IMR-90 (cell line): ENCODE data around the gene THEM4. TPM values are rescaled to one million over a fixed set of nuclear protein-coding genes. Genes with fewer than 3 reads are reported as not detected.

Experiments
- ATAC-seq: fragments of 200-7000 bp; cut with Tn5 transposase; 2 replicates; pipeline ENCODE4 v1.9.1; 2020; ENCODE audit warnings: low read depth, mild to moderate bottlenecking, moderate library complexity
- BruUV-seq: library from RNA; stranded (reverse); fragments of 400-500 nt; replicated peaks from 2 replicates; lab custom pipeline; 2021; lab: Mats Ljungman, UMichigan
- CTCF ChIA-PET: fragments of 300-600 bp; formaldehyde crosslinking; extraction: SDS; loops from one replicate; lab custom pipeline; 2021; ENCODE audit warnings: antibody characterized with exemption; lab: Yijun Ruan, JAX
- POLR2A ChIA-PET: fragments of 300-600 bp; sonication (Branson Sonifier 250); formaldehyde crosslinking; loops from one replicate; lab custom pipeline; 2022; ENCODE audit warnings: antibody characterized with exemption; ENCODE audit not compliant: unreplicated experiment; lab: Charles Lee
- DNase-seq: peaks from one replicate; pipeline ENCODE4 v3.0.0; 2013
- H2AFZ ChIP-seq: replicated peaks from 2 replicates; pipeline ENCODE3; 2013; ENCODE audit warnings: low read length, mild to moderate bottlenecking; ENCODE audit not compliant: poor library complexity
- H2AK5ac ChIP-seq: 2 replicates; pipeline ENCODE4 v1.6.1; 2013; ENCODE audit warnings: low read depth, low read length, inconsistent platforms
- H2AK9ac ChIP-seq: replicated peaks from 2 replicates; pipeline ENCODE3; 2013; ENCODE audit warnings: mild to moderate bottlenecking, low read depth, low read length, moderate library complexity; ENCODE audit not compliant: poor library complexity
- H2BK120ac ChIP-seq: 2 replicates; pipeline ENCODE4 v1.6.1; 2013; ENCODE audit warnings: low read depth, low read length, inconsistent platforms
- H2BK15ac ChIP-seq: 3 replicates; pipeline ENCODE4 v1.6.1; 2013; ENCODE audit warnings: low read depth, low read length, inconsistent platforms
- H2BK20ac ChIP-seq: 2 replicates; pipeline ENCODE4 v1.6.1; 2013; ENCODE audit warnings: low read depth, mild to moderate bottlenecking, inconsistent platforms, low read length, moderate library complexity
- H2BK5ac ChIP-seq: 2 replicates; pipeline ENCODE4 v1.6.1; 2013; ENCODE audit warnings: mild to moderate bottlenecking, low read depth, low read length, inconsistent platforms; ENCODE audit not compliant: poor library complexity, severe bottlenecking
- H3K14ac ChIP-seq: replicated peaks from 2 replicates; pipeline ENCODE4 v1.6.1; 2013; ENCODE audit warnings: low read depth, low read length, inconsistent platforms
- H3K18ac ChIP-seq: 2 replicates; pipeline ENCODE4 v1.6.1; 2013; ENCODE audit warnings: low read depth, low read length, control low read depth
- H3K23ac ChIP-seq: 2 replicates; pipeline ENCODE4 v1.6.1; 2013; ENCODE audit warnings: low read depth, low read length, inconsistent platforms
- H3K27ac ChIP-seq: 2 replicates; pipeline ENCODE4 v1.5.1; 2013; ENCODE audit warnings: mild to moderate bottlenecking, control low read depth, low read length; ENCODE audit not compliant: insufficient read depth
- H3K27me3 ChIP-seq: 2 replicates; pipeline ENCODE4 v1.6.1; 2013; ENCODE audit warnings: low read length; ENCODE audit not compliant: control insufficient read depth, insufficient read depth
- H3K36me3 ChIP-seq: 2 replicates; pipeline ENCODE4 v1.6.1; 2013; ENCODE audit warnings: low read length, mixed read lengths; ENCODE audit not compliant: control insufficient read depth, insufficient read depth
- H3K4ac ChIP-seq: 2 replicates; pipeline ENCODE4 v1.6.1; 2013; ENCODE audit warnings: low read depth, low read length, inconsistent platforms
- H3K4me1 ChIP-seq: 2 replicates; pipeline ENCODE4 v1.6.1; 2013; ENCODE audit warnings: low read length, mixed read lengths; ENCODE audit not compliant: control insufficient read depth, insufficient read depth
- H3K4me2 ChIP-seq: 2 replicates; pipeline ENCODE4 v1.6.1; 2013; ENCODE audit warnings: low read depth, mild to moderate bottlenecking, control low read depth, low read length, moderate library complexity
- H3K4me3 ChIP-seq: 2 replicates; pipeline ENCODE4 v1.5.1; 2013; ENCODE audit warnings: low read depth, mild to moderate bottlenecking, control low read depth, low read length, moderate library complexity; ENCODE audit not compliant: insufficient read depth
- H3K56ac ChIP-seq: 2 replicates; pipeline ENCODE4 v1.6.1; 2013; ENCODE audit warnings: low read length, inconsistent platforms; ENCODE audit not compliant: insufficient read depth; ENCODE audit errors: extremely low read depth
- H3K79me1 ChIP-seq, 2 experiments: 2 replicates each; pipeline ENCODE4 v1.6.1; 2013; ENCODE audit warnings: low read length in 2 of 2, inconsistent platforms in 1 of 2, low read depth in 1 of 2
- H3K9ac ChIP-seq: 2 replicates; pipeline ENCODE4 v1.6.1; 2013; ENCODE audit warnings: low read depth, low read length, control low read depth
- H3K9me1 ChIP-seq: 2 replicates; pipeline ENCODE4 v1.6.1; 2013; ENCODE audit warnings: low read length, inconsistent platforms; ENCODE audit not compliant: insufficient read depth
- H3K9me3 ChIP-seq: 2 replicates; pipeline ENCODE4 v1.6.1; 2013; ENCODE audit warnings: low read length; ENCODE audit not compliant: control insufficient read depth, insufficient read depth
- H4K20me1 ChIP-seq: 2 replicates; pipeline ENCODE4 v1.6.1; 2013; ENCODE audit warnings: low read length, inconsistent platforms; ENCODE audit not compliant: insufficient read depth
- H4K5ac ChIP-seq: 2 replicates; pipeline ENCODE4 v1.6.1; 2013; ENCODE audit warnings: mild to moderate bottlenecking, low read depth, low read length, control low read depth
- H4K8ac ChIP-seq, 2 experiments: 2 replicates each; pipeline ENCODE4 v1.6.1; 2013; ENCODE audit warnings: low read depth in 2 of 2, low read length in 2 of 2, control low read depth in 1 of 2, inconsistent platforms in 1 of 2
- H4K91ac ChIP-seq: 2 replicates; pipeline ENCODE4 v1.6.1; 2013; ENCODE audit warnings: low read depth, low read length, inconsistent platforms; ENCODE audit not compliant: insufficient read depth
- BHLHE40 ChIP-seq: fragments of 150-350 bp; IDR thresholded peaks from 2 replicates; pipeline ENCODE4 v1.6.1; 2016; ENCODE audit warnings: mild to moderate bottlenecking, low read depth, low read length
- CEBPB ChIP-seq: IDR thresholded peaks from 2 replicates; pipeline ENCODE4 v1.6.1; 2012; ENCODE audit warnings: low read depth, low read length, improper control_type of control experiment
- CHD1 ChIP-seq: IDR thresholded peaks from 2 replicates; pipeline ENCODE4 v1.6.1; 2012; ENCODE audit warnings: low read depth, low read length, improper control_type of control experiment
- CTCF ChIP-seq: conservative IDR thresholded peaks from 2 replicates; pipeline ENCODE4 v1.5.1; 2012; ENCODE audit warnings: mild to moderate bottlenecking, low read depth, low read length, improper control_type of control experiment
- ELK1 ChIP-seq: fragments of 150-350 bp; IDR thresholded peaks from 2 replicates; pipeline ENCODE4 v1.6.1; 2016; ENCODE audit warnings: low read depth, mild to moderate bottlenecking, low read length, moderate library complexity, borderline replicate concordance
- FOS ChIP-seq: fragments of 150-350 bp; IDR thresholded peaks from 2 replicates; pipeline ENCODE4 v1.6.1; 2016; ENCODE audit warnings: low read depth, low read length
- MAFK ChIP-seq: IDR thresholded peaks from 2 replicates; pipeline ENCODE4 v1.6.1; 2012; ENCODE audit warnings: low read depth, low read length, improper control_type of control experiment
- MAZ ChIP-seq: IDR thresholded peaks from 2 replicates; pipeline ENCODE4 v1.6.1; 2012; ENCODE audit warnings: low read depth, mild to moderate bottlenecking, low read length, improper control_type of control experiment, moderate library complexity, borderline replicate concordance
- MXI1 ChIP-seq: IDR thresholded peaks from 2 replicates; pipeline ENCODE4 v1.6.1; 2012; ENCODE audit warnings: low read depth, mild to moderate bottlenecking, low read length, moderate library complexity, borderline replicate concordance
- NFE2L2 ChIP-seq: fragments of 150-350 bp; IDR thresholded peaks from 2 replicates; pipeline ENCODE4 v1.6.1; 2016; ENCODE audit warnings: low read depth, mild to moderate bottlenecking, low read length
- POLR2A ChIP-seq: IDR thresholded peaks from 2 replicates; pipeline ENCODE4 v1.6.1; 2012; ENCODE audit warnings: mild to moderate bottlenecking, low read depth, low read length
- RAD21 ChIP-seq: IDR thresholded peaks from 2 replicates; pipeline ENCODE4 v1.6.1; 2012; ENCODE audit warnings: low read length, improper control_type of control experiment
- RCOR1 ChIP-seq: IDR thresholded peaks from 2 replicates; pipeline ENCODE4 v1.6.1; 2012; ENCODE audit warnings: mild to moderate bottlenecking, low read length, improper control_type of control experiment; ENCODE audit not compliant: insufficient replicate concordance
- RFX5 ChIP-seq: IDR thresholded peaks from 2 replicates; pipeline ENCODE4 v1.8.0; 2012; ENCODE audit warnings: low read depth, mild to moderate bottlenecking, low read length, moderate library complexity
- SMC3 ChIP-seq: fragments of 150-350 bp; IDR thresholded peaks from 2 replicates; pipeline ENCODE4 v1.6.1; 2016; ENCODE audit warnings: low read depth, mild to moderate bottlenecking, antibody characterized with exemption, low read length, moderate library complexity
- USF2 ChIP-seq: fragments of 150-350 bp; IDR thresholded peaks from 2 replicates; pipeline ENCODE4 v1.6.1; 2017; ENCODE audit warnings: mild to moderate bottlenecking, antibody characterized with exemption, low read length, low read depth
- WGBS, 2 experiments: methylation state at CpG; one replicate each; pipeline versions ENCODE4 v1.1.5 to v1.1.7; 2013; ENCODE audit warnings: missing lambda C conversion rate in 2 of 2; ENCODE audit not compliant: insufficient read length in 1 of 2; ENCODE audit errors: extremely low coverage in 2 of 2; 5-methylcytosine and 5-hydroxymethylcytosine counted together
- dilution Hi-C: fragments of 300-500 bp; cut with HindIII; formaldehyde crosslinking; loops from one replicate; pipeline ENCODE4 v1.14.3; 2018; ENCODE audit warnings: low sequenced_read_pairs; ENCODE audit not compliant: unreplicated experiment
- in situ Hi-C: fragments of 300-500 bp; cut with MboI; formaldehyde crosslinking; loops from 3 replicates; pipeline ENCODE4 v1.14.3; 2019; ENCODE audit warnings: low sequenced_read_pairs, inconsistent platforms, mixed read lengths
- intact Hi-C: fragments of 100-400 bp; cut with micrococcal nuclease; formaldehyde crosslinking; loops from 2 replicates; pipeline ENCODE4 v1.10.0; 2022
- polyA plus RNA-seq, 3 experiments: library from polyadenylated mRNA; depleted of rRNA; stranded (reverse); fragments of >200 nt; gene quantifications; 2 replicates each; pipeline ENCODE4 v1.2.3, GENCODE V29; 2012; ENCODE audit warnings: low replicate concordance in 1 of 3
- total RNA-seq: library from RNA; depleted of rRNA; stranded (reverse); fragments of >200 nt; gene quantifications from 2 replicates; pipeline ENCODE4 v1.2.3, GENCODE V29; 2012

THEM4 gene
- total and polyA plus RNA-seq, 2 of the 4 experiments (the other 2 are of a cell fraction): 7.3 to 15.7 TPM

- ATAC-seq (no peak), DNase-seq (no peak)
- Histone ChIP-seq H3K9me3 (no peaks in the 10 kb centered on the region; the same call in 1 of the 2 replicates), H2AK9ac (no peak overlapping the region), H3K9ac (no peak overlapping the region), H3K27ac (no peak overlapping the region), H3K14ac (no peak overlapping the region), H2BK120ac (no peak overlapping the region), H2AFZ (no peak overlapping the region), H3K4me2 (no peak overlapping the region), H3K27me3 (no peaks in the 10 kb centered on the region), H2BK20ac (no peak overlapping the region), H3K4ac (no peak overlapping the region), H3K18ac (no peak overlapping the region), H2BK15ac (no peak overlapping the region), H3K56ac (no peak overlapping the region), H2BK5ac (no peak overlapping the region), H3K36me3 (peaks cover 8% of the 10 kb centered on the region), H3K79me1 (no peaks in the 10 kb centered on the region), H4K5ac (no peak overlapping the region), H4K91ac (no peak overlapping the region), H4K8ac (no peak overlapping the region), H3K9me1 (peaks cover 2% of the 10 kb centered on the region; the same call in 1 of the 2 replicates), H2AK5ac (no peak overlapping the region), H3K23ac (no peak overlapping the region), H3K4me1 (peaks cover 2% of the 10 kb centered on the region), H3K4me3 (no peak overlapping the region), H4K20me1 (no peaks in the 10 kb centered on the region; the same call in 1 of the 2 replicates)
- TF ChIP-seq MAFK (no peak), MAZ (no peak), RCOR1 (no peak), FOS (no peak), USF2 (no peak), CTCF (no peak), POLR2A (no peak), SMC3 (no peak), BHLHE40 (no peak), MXI1 (no peak), RAD21 (no peak), CEBPB (no peak), NFE2L2 (no peak), RFX5 (no peak), ELK1 (no peak), CHD1 (no peak)
- dilution Hi-C loops (loop anchor here (25.0 kb wide), 1 partner anchor 104 kb away; the partner anchor contains the start of gene TDRKH), intact Hi-C loops (no loop called here), in situ Hi-C loops (no loop called here)
- TSS peak; percentile 14 for BruUV-seq
- WGBS, 2 experiments: 76% methylated on average over 2 of the region's 3 CpGs; no CpG with 5 or more reads in 1 of the 2 experiments
- ChIA-PET CTCF (interaction anchor here (1.5 kb wide), 1 partner anchor 15 kb away, joined by 4 read pairs; no protein-coding TSS in a partner anchor), POLR2A (no interaction called here)
Observed at GRCh38 chr1:151891512-151891911, 17.8 kb downstream of the THEM4 start.
